Transverse colon (tissue), 4 donors: Measurements from ENCODE around the gene RXFP2.

Experiments
- CTCF ChIP-seq, 5 experiments: fragments of 200-600 bp in 3 of 5; fragments of 450-650 bp in 2 of 5; sonication (generic) in 3 of 5; IDR thresholded peaks; 1 replicate in 2 of 5; 2 replicates in 3 of 5; pipeline ENCODE4 v1.5.1; 2016 to 2017; ENCODE audit warnings: antibody characterized with exemption in 5 of 5, inconsistent platforms in 3 of 5, mild to moderate bottlenecking in 2 of 5, moderate library complexity in 1 of 5
- POLR2A ChIP-seq: fragments of 450-650 bp; IDR thresholded peaks from one replicate; pipeline ENCODE4 v1.6.1; 2016; ENCODE audit warnings: antibody characterized with exemption, mild to moderate bottlenecking, moderate library complexity
- POLR2AphosphoS5 ChIP-seq, 3 donors: sonication (generic); formaldehyde crosslinking; IDR thresholded peaks; one replicate each; pipeline ENCODE4 v1.6.1; 2016; ENCODE audit warnings: antibody characterized with exemption in 3 of 3

DNA sequence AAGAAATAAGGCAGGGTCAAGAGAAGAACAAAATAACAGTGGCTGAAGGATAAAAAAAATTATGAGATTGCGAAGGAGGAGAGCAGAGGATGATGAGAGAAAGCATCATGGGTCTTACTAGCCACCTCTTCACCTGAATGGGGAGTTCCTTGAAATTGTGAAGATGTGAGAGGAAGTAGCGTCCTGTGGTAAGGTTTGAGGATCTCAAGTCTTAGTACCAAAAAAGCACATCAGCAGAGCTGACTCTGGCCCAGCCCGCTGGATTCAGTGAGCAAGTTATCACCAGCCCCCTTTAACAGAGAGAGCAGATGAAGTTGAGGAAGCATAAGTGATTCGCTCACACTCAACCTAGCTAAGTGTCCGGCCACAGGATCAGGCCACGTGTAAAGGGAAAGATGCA is 61.8 kb downstream of the RXFP2 start:
- TF ChIP-seq CTCF (IDR thresholded peaks at IDR 0.05) = no peak
- TF ChIP-seq POLR2AphosphoS5 (IDR thresholded peaks at IDR 0.05) = no peak
- TF ChIP-seq POLR2A = no peak
